Osteoblast (primary cell): ENCODE measurements around the gene LRP1-AS. TPM values are rescaled to one million over a fixed set of nuclear protein-coding genes. Genes with fewer than 3 reads are reported as not detected.

ENCODE experiments used
- DNase-seq: peaks from one replicate; pipeline ENCODE4 v3.0.0; 2011; ENCODE audit warnings: low spot score, mixed read lengths; ENCODE audit not compliant: insufficient read length; ENCODE audit errors: missing footprints
- H2AFZ ChIP-seq: 2 replicates; pipeline ENCODE4 v1.6.0; 2011; ENCODE audit warnings: mild to moderate bottlenecking, low read length
- H3K27ac ChIP-seq: 2 replicates; pipeline ENCODE4 v1.5.1; 2011; ENCODE audit warnings: mild to moderate bottlenecking, low read depth, low read length, moderate library complexity
- H3K27me3 ChIP-seq: 2 replicates; pipeline ENCODE4 v1.6.0; 2012; ENCODE audit warnings: mild to moderate bottlenecking, control low read depth, inconsistent platforms, low read length, moderate library complexity; ENCODE audit not compliant: insufficient read depth
- H3K36me3 ChIP-seq: 2 replicates; pipeline ENCODE4 v1.5.1; 2011; ENCODE audit warnings: mild to moderate bottlenecking, low read length, control low read depth, moderate library complexity; ENCODE audit not compliant: insufficient read depth
- H3K4me1 ChIP-seq: 2 replicates; pipeline ENCODE4 v1.5.1; 2011; ENCODE audit warnings: mild to moderate bottlenecking, low read length, control low read depth, moderate library complexity; ENCODE audit not compliant: insufficient read depth
- H3K4me2 ChIP-seq: 2 replicates; pipeline ENCODE4 v1.6.0; 2011; ENCODE audit warnings: mild to moderate bottlenecking, low read length; ENCODE audit not compliant: insufficient read depth
- H3K4me3 ChIP-seq: fragments of 200-600 bp; sonication (generic); 3 replicates; pipeline ENCODE4 v1.5.1; 2012; ENCODE audit warnings: mild to moderate bottlenecking, low read length, inconsistent platforms; ENCODE audit not compliant: insufficient read depth
- H3K79me2 ChIP-seq: 2 replicates; pipeline ENCODE4 v1.6.0; 2012; ENCODE audit warnings: mild to moderate bottlenecking, low read length, control low read depth, inconsistent platforms; ENCODE audit not compliant: insufficient read depth
- H3K9me3 ChIP-seq: 2 replicates; pipeline ENCODE4 v1.5.1; 2011; ENCODE audit warnings: low read depth, low read length, control low read depth
- H4K20me1 ChIP-seq: 2 replicates; pipeline ENCODE4 v1.6.0; 2012; ENCODE audit warnings: mild to moderate bottlenecking, low read length, control low read depth; ENCODE audit not compliant: insufficient read depth
- CTCF ChIP-seq: IDR thresholded peaks from 2 replicates; pipeline ENCODE4 v1.5.1; 2011; ENCODE audit warnings: mild to moderate bottlenecking, low read depth, low read length, moderate library complexity; ENCODE audit errors: extremely low read depth
- total RNA-seq: library from RNA; depleted of rRNA; stranded (reverse); fragments of >200 nt; gene quantifications from 2 replicates; pipeline ENCODE4 v1.2.3, GENCODE V29; 2012

LRP1-AS gene
- total RNA-seq, 1 donor: not detected

- Histone ChIP-seq H3K4me1 (no peaks in the 10 kb centered on the region), H2AFZ (no peak overlapping the region), H3K27ac (no peak overlapping the region), H3K4me3 (no peak overlapping the region), H4K20me1 (peaks cover 56% of the 10 kb centered on the region), H3K27me3 (no peaks in the 10 kb centered on the region), H3K36me3 (peaks cover 98% of the 10 kb centered on the region), H3K79me2 (peaks cover 49% of the 10 kb centered on the region), H3K9me3 (no peaks in the 10 kb centered on the region), H3K4me2 (no peak overlapping the region)
- DNase-seq: no peak
- no peak for TF ChIP-seq CTCF
Observed at GRCh38 chr12:57188090-57188425, 40.6 kb upstream of the LRP1-AS start.

- TF ChIP-seq CTCF: no peak
Observed at GRCh38 chr12:57187222-57188089, 40.0 kb upstream of the LRP1-AS start.

GRCh38 chr12:57185906-57186508 lies 38.6 kb upstream of the LRP1-AS start:
- H3K4me3 ChIP-seq: no peak overlapping the region
- no peak overlapping the region for H2AFZ ChIP-seq
- H3K4me2 ChIP-seq: no peak overlapping the region
- H3K4me1 ChIP-seq: no peaks in the 10 kb centered on the region
- H3K36me3 ChIP-seq: peaks cover 94% of the 10 kb centered on the region
- H4K20me1 ChIP-seq: peaks cover 59% of the 10 kb centered on the region
- no peak for DNase-seq
- no peaks in the 10 kb centered on the region for H3K9me3 ChIP-seq
- TF ChIP-seq CTCF: no peak
- H3K79me2 ChIP-seq: peaks cover 55% of the 10 kb centered on the region
- no peaks in the 10 kb centered on the region for H3K27me3 ChIP-seq
- H3K27ac ChIP-seq: no peak overlapping the region

More at GRCh38 chr12:57187222-57188089, 40.0 kb upstream of the LRP1-AS start:
- Histone ChIP-seq H3K36me3 (peaks cover 95% of the 10 kb centered on the region), H4K20me1 (peaks cover 55% of the 10 kb centered on the region), H2AFZ (no peak overlapping the region), H3K27me3 (no peaks in the 10 kb centered on the region), H3K4me1 (no peaks in the 10 kb centered on the region), H3K79me2 (peaks cover 50% of the 10 kb centered on the region), H3K4me3 (no peak overlapping the region), H3K4me2 (no peak overlapping the region), H3K27ac (no peak overlapping the region), H3K9me3 (no peaks in the 10 kb centered on the region)
- no peak for DNase-seq

GRCh38 chr12:57185403-57185802 lies 38.0 kb upstream of the LRP1-AS start:
- DNase-seq: no peak
- H3K4me1 ChIP-seq: no peaks in the 10 kb centered on the region
- no peaks in the 10 kb centered on the region for H3K9me3 ChIP-seq
- H4K20me1 ChIP-seq: peaks cover 61% of the 10 kb centered on the region
- no peak overlapping the region for H3K4me2 ChIP-seq
- H3K27ac ChIP-seq: no peak overlapping the region
- peaks cover 59% of the 10 kb centered on the region for H3K79me2 ChIP-seq
- no peak overlapping the region for H2AFZ ChIP-seq
- H3K27me3 ChIP-seq: no peaks in the 10 kb centered on the region
- H3K36me3 ChIP-seq: peaks cover 94% of the 10 kb centered on the region
- no peak for TF ChIP-seq CTCF
- no peak overlapping the region for H3K4me3 ChIP-seq
